Measurements from ENCODE around the gene DMAP1. TPM values are rescaled to one million over a fixed set of nuclear protein-coding genes. Genes with fewer than 3 reads are reported as not detected.
"Not testable (repeated sequence)": the region's sequence is repeated elsewhere in the genome, so short reads cannot be mapped to it uniquely, and the experiment has no call there.

DMAP1 gene
- total RNA-seq, 2 experiments from 2014 or later = 35.4 to 55.9 TPM

GRCh38 chr1:44170281-44170823 lies 42.9 kb upstream of the DMAP1 start:
- no peak overlapping the region for H3K4me3 ChIP-seq (ENCODE audit: low read depth, low read length, poor library complexity, severe bottlenecking)
- no peak overlapping the region for H2AFZ ChIP-seq (ENCODE audit: low read length)
- H3K79me2 ChIP-seq (ENCODE audit: insufficient read depth, low read depth, low read length) = no peaks in the 10 kb centered on the region
- BruUV-seq (replicated peaks) = no TSS peak
- no peak overlapping the region for H3K4me2 ChIP-seq (ENCODE audit: low read length)
- intact Hi-C loops (cut with micrococcal nuclease; ENCODE audit: unreplicated experiment) = no loop called here
- no peaks in the 10 kb centered on the region for H4K20me1 ChIP-seq (ENCODE audit: insufficient read depth, low read length)
- TF ChIP-seq CTCF (conservative IDR thresholded peaks at IDR 0.05; ENCODE audit: low read length) (peak; percentile 31; the same call in 1 of the 2 replicates), EZH2phosphoT487 (IDR thresholded peaks at IDR 0.05; ENCODE audit: borderline replicate concordance, low read depth, low read length) (no peak)
- H3K27ac ChIP-seq (ENCODE audit: low read depth, low read length, poor library complexity, severe bottlenecking) = no peak overlapping the region
- no peaks in the 10 kb centered on the region for H3K9me2 ChIP-seq (ENCODE audit: insufficient read depth, low read length)
- no peaks in the 10 kb centered on the region for H3K36me3 ChIP-seq (ENCODE audit: insufficient read depth, low read length)
- ChIA-PET CTCF (ENCODE audit: unreplicated experiment) (no interaction called here), POLR2A (interaction anchor here (0.5 kb wide), 1 partner anchor 1630 kb away, joined by 4 read pairs; no protein-coding TSS in a partner anchor)
- peaks cover 16% of the 10 kb centered on the region for H3K9me3 ChIP-seq (ENCODE audit: low read length)
- DNase-seq (ENCODE audit: low spot score) = no peak
- H3K4me1 ChIP-seq (ENCODE audit: insufficient read depth, low read length, poor library complexity, severe bottlenecking) = no peaks in the 10 kb centered on the region

- CTCF ChIA-PET (ENCODE audit: unreplicated experiment) = no interaction called here
- Histone ChIP-seq H3K9me3 (ENCODE audit: low read length) (peaks cover 24% of the 10 kb centered on the region), H3K4me1 (ENCODE audit: insufficient read depth, low read length, poor library complexity, severe bottlenecking) (no peaks in the 10 kb centered on the region), H3K27ac (ENCODE audit: low read depth, low read length, poor library complexity, severe bottlenecking) (no peak overlapping the region), H3K4me3 (ENCODE audit: low read depth, low read length, poor library complexity, severe bottlenecking) (no peak overlapping the region), H3K79me2 (ENCODE audit: insufficient read depth, low read depth, low read length) (no peaks in the 10 kb centered on the region), H3K9me2 (ENCODE audit: insufficient read depth, low read length) (no peaks in the 10 kb centered on the region), H4K20me1 (ENCODE audit: insufficient read depth, low read length) (no peaks in the 10 kb centered on the region), H2AFZ (ENCODE audit: low read length) (no peak overlapping the region), H3K4me2 (ENCODE audit: low read length) (no peak overlapping the region), H3K36me3 (ENCODE audit: insufficient read depth, low read length) (no peaks in the 10 kb centered on the region)
- TF ChIP-seq CTCF (conservative IDR thresholded peaks at IDR 0.05; ENCODE audit: low read length) = no peak
- no peak for TF ChIP-seq EZH2phosphoT487 (IDR thresholded peaks at IDR 0.05; ENCODE audit: borderline replicate concordance, low read depth, low read length)
- DNase-seq (ENCODE audit: low spot score) = peak; percentile 3
- no TSS peak for BruUV-seq (replicated peaks)
- POLR2A ChIA-PET = no interaction called here
- intact Hi-C loops (cut with micrococcal nuclease; ENCODE audit: unreplicated experiment) = no loop called here
Observed at GRCh38 chr1:44174630-44175029, 38.6 kb upstream of the DMAP1 start.

GRCh38 chr1:44200336-44200735 lies 12.9 kb upstream of the DMAP1 start:
- TF ChIP-seq CTCF (conservative IDR thresholded peaks at IDR 0.05; ENCODE audit: low read length) = no peak
- no peak for TF ChIP-seq EZH2phosphoT487 (IDR thresholded peaks at IDR 0.05; ENCODE audit: borderline replicate concordance, low read depth, low read length)
- Histone ChIP-seq H3K36me3 (ENCODE audit: insufficient read depth, low read length) (no peaks in the 10 kb centered on the region), H3K9me3 (ENCODE audit: low read length) (no peaks in the 10 kb centered on the region), H3K79me2 (ENCODE audit: insufficient read depth, low read depth, low read length) (no peaks in the 10 kb centered on the region), H3K27ac (ENCODE audit: low read depth, low read length, poor library complexity, severe bottlenecking) (no peak overlapping the region), H3K4me3 (ENCODE audit: low read depth, low read length, poor library complexity, severe bottlenecking) (no peak overlapping the region), H4K20me1 (ENCODE audit: insufficient read depth, low read length) (no peaks in the 10 kb centered on the region), H2AFZ (ENCODE audit: low read length) (no peak overlapping the region), H3K4me2 (ENCODE audit: low read length) (no peak overlapping the region), H3K9me2 (ENCODE audit: insufficient read depth, low read length) (no peaks in the 10 kb centered on the region), H3K4me1 (ENCODE audit: insufficient read depth, low read length, poor library complexity, severe bottlenecking) (no peaks in the 10 kb centered on the region)
- CTCF ChIA-PET (ENCODE audit: unreplicated experiment) = no interaction called here
- BruUV-seq (replicated peaks) = no TSS peak
- intact Hi-C loops (cut with micrococcal nuclease; ENCODE audit: unreplicated experiment) = no loop called here
- DNase-seq (ENCODE audit: low spot score) = no peak
- POLR2A ChIA-PET = no interaction called here

DNA sequence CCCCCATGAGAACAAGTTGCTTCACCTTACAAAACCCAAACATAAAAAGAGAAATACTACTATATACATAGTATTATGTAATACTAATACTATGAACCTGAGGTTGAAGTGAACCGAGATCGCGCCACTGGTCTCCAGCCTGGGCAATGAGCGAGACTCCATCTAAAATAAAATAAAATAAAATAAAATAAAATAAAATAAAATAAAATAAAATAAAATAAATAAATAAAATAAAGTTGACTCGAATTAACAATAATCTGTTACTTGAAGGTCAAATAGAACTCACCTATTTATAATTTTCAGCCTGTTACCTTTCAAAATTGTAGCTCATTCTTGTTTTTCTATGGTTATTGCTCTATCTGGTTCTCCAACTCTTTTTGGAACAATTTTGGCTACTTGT lies 6.7 kb upstream of the DMAP1 start:
- intact Hi-C loops (cut with micrococcal nuclease; ENCODE audit: unreplicated experiment); BruUV-seq (replicated peaks): not testable (repeated sequence)
- POLR2A ChIA-PET = interaction anchor here (0.6 kb wide), 1 partner anchor 9 kb away, joined by 6 read pairs; no protein-coding TSS in a partner anchor

More for the DNA sequence above, 6.7 kb upstream of the DMAP1 start:
- H3K4me2 ChIP-seq (ENCODE audit: low read length); H4K20me1 ChIP-seq (ENCODE audit: insufficient read depth, low read length); H3K79me2 ChIP-seq (ENCODE audit: insufficient read depth, low read depth, low read length); H3K9me2 ChIP-seq (ENCODE audit: insufficient read depth, low read length); H2AFZ ChIP-seq (ENCODE audit: low read length); H3K36me3 ChIP-seq (ENCODE audit: insufficient read depth, low read length); H3K4me1 ChIP-seq (ENCODE audit: insufficient read depth, low read length, poor library complexity, severe bottlenecking); H3K27ac ChIP-seq (ENCODE audit: low read depth, low read length, poor library complexity, severe bottlenecking); CTCF ChIA-PET (ENCODE audit: unreplicated experiment); H3K9me3 ChIP-seq (ENCODE audit: low read length); H3K4me3 ChIP-seq (ENCODE audit: low read depth, low read length, poor library complexity, severe bottlenecking); DNase-seq (ENCODE audit: low spot score): not testable (repeated sequence)
